PFSK-1 (cell line): ENCODE results near the gene RGS12.

Source experiments
- FOXP2 ChIP-seq: optimal IDR thresholded peaks from 2 replicates; pipeline ENCODE3; 2011; ENCODE audit warnings: borderline replicate concordance, control low read depth, inconsistent platforms; ENCODE audit not compliant: insufficient read depth; ENCODE audit errors: extremely low read length, extremely low read depth
- POLR2AphosphoS5 ChIP-seq: IDR thresholded peaks from 2 replicates; pipeline ENCODE4 v1.6.1; 2012; ENCODE audit warnings: low read depth, mild to moderate bottlenecking, control low read depth, low read length, moderate library complexity
- REST ChIP-seq, 2 experiments: IDR thresholded peaks; 2 replicates each; pipeline versions ENCODE4 v1.6.1 to v1.8.0; 2011 to 2012; ENCODE audit warnings: low read depth in 2 of 2, low read length in 2 of 2, control low read depth in 1 of 2, inconsistent platforms in 1 of 2, mild to moderate bottlenecking in 1 of 2, moderate library complexity in 1 of 2; ENCODE audit not compliant: insufficient read depth in 1 of 2
- SIN3A ChIP-seq: IDR thresholded peaks from 2 replicates; pipeline ENCODE4 v1.6.1; 2012; ENCODE audit warnings: mild to moderate bottlenecking, low read length, moderate library complexity, borderline replicate concordance; ENCODE audit not compliant: insufficient read depth
- TAF1 ChIP-seq: IDR thresholded peaks from 2 replicates; pipeline ENCODE4 v1.6.1; 2012; ENCODE audit warnings: low read length, control low read depth, borderline replicate concordance; ENCODE audit not compliant: insufficient read depth

The RGS12 gene

GRCh38 chr4:3308691-3309090, 15.9 kb downstream of the RGS12 start:
- no peak for TF ChIP-seq SIN3A
- no peak for TF ChIP-seq POLR2AphosphoS5
- TF ChIP-seq TAF1, result no peak
- TF ChIP-seq FOXP2, result no peak
- no peak for TF ChIP-seq REST (IDR thresholded peaks at IDR 0.05; ENCODE audit: insufficient read depth in 1 of 2, low read depth in 2 of 2, low read length in 2 of 2)

- TF ChIP-seq TAF1, result no peak
- no peak for TF ChIP-seq SIN3A
- no peak for TF ChIP-seq POLR2AphosphoS5
- TF ChIP-seq REST (IDR thresholded peaks at IDR 0.05; ENCODE audit: insufficient read depth in 1 of 2, low read depth in 2 of 2, low read length in 2 of 2), result no peak
- TF ChIP-seq FOXP2, result no peak
Observed at GRCh38 chr4:3310301-3311094, 17.7 kb downstream of the RGS12 start.

- TF ChIP-seq FOXP2, result no peak
- no peak for TF ChIP-seq SIN3A
- no peak for TF ChIP-seq POLR2AphosphoS5
- TF ChIP-seq REST (IDR thresholded peaks at IDR 0.05; ENCODE audit: insufficient read depth in 1 of 2, low read depth in 2 of 2, low read length in 2 of 2), result no peak
Observed at GRCh38 chr4:3311095-3311372, 18.2 kb downstream of the RGS12 start.

- no peak for TF ChIP-seq TAF1
- no peak for TF ChIP-seq SIN3A
- no peak for TF ChIP-seq FOXP2
- no peak for TF ChIP-seq REST (IDR thresholded peaks at IDR 0.05; ENCODE audit: insufficient read depth in 1 of 2, low read depth in 2 of 2, low read length in 2 of 2)
- TF ChIP-seq POLR2AphosphoS5, result no peak
Observed at GRCh38 chr4:3311489-3312171, 18.8 kb downstream of the RGS12 start.

GRCh38 chr4:3312362-3312761, 19.5 kb downstream of the RGS12 start:
- TF ChIP-seq TAF1 (no peak), REST (IDR thresholded peaks at IDR 0.05; ENCODE audit: insufficient read depth in 1 of 2, low read depth in 2 of 2, low read length in 2 of 2) (no peak), POLR2AphosphoS5 (no peak), SIN3A (no peak), FOXP2 (no peak)
